T-helper 2 cell treated with Interferon-gamma antibody and Interleukin-4, amounts not matched to agents 5 μg/mL and 100 μg/mL, for 36 hours (primary cell): ENCODE results near the gene ATP5F1D.

Experiments
- DNase-seq: peaks from one replicate; pipeline ENCODE4 v3.0.0; 2021; ENCODE audit warnings: low spot score
- H3K27ac Mint-ChIP-seq: one replicate; pipeline ENCODE4 v1.8.0; 2021; ENCODE audit warnings: mild to moderate bottlenecking, mixed read lengths
- H3K27me3 Mint-ChIP-seq: one replicate; pipeline ENCODE4 v1.8.0; 2021; ENCODE audit warnings: low read depth, mixed read lengths
- H3K36me3 Mint-ChIP-seq: one replicate; pipeline ENCODE4 v1.8.0; 2021; ENCODE audit warnings: low read depth, mixed read lengths
- H3K4me1 Mint-ChIP-seq: one replicate; pipeline ENCODE4 v1.8.0; 2021; ENCODE audit warnings: low read depth, mixed read lengths
- H3K4me3 Mint-ChIP-seq: one replicate; pipeline ENCODE4 v1.8.0; 2022; ENCODE audit warnings: mild to moderate bottlenecking, moderate library complexity, mixed read lengths
- H3K9me3 Mint-ChIP-seq: one replicate; pipeline ENCODE4 v1.8.0; 2021; ENCODE audit warnings: mixed read lengths

Gene ATP5F1D

GRCh38 chr19:1276628-1277022, 35.1 kb downstream of the ATP5F1D start:
- H3K27ac Mint-ChIP-seq: peak overlapping the region; percentile 93
- peaks cover 48% of the 10 kb centered on the region for H3K36me3 Mint-ChIP-seq
- H3K4me3 Mint-ChIP-seq: peak overlapping the region; percentile 88
- no peaks in the 10 kb centered on the region for H3K9me3 Mint-ChIP-seq
- peaks cover 17% of the 10 kb centered on the region for H3K4me1 Mint-ChIP-seq
- no peak for DNase-seq
- H3K27me3 Mint-ChIP-seq: peaks cover under 1% of the 10 kb centered on the region

GRCh38 chr19:1277061-1277460, 35.5 kb downstream of the ATP5F1D start:
- Mint-ChIP-seq H3K27ac (peak overlapping the region; percentile 93), H3K27me3 (peaks cover 2% of the 10 kb centered on the region), H3K4me3 (peak overlapping the region; percentile 88), H3K9me3 (no peaks in the 10 kb centered on the region), H3K36me3 (peaks cover 44% of the 10 kb centered on the region), H3K4me1 (peaks cover 18% of the 10 kb centered on the region)
- DNase-seq: no peak

- H3K36me3 Mint-ChIP-seq: peaks cover 35% of the 10 kb centered on the region
- no peak for DNase-seq
- peaks cover 13% of the 10 kb centered on the region for H3K4me1 Mint-ChIP-seq
- H3K9me3 Mint-ChIP-seq: no peaks in the 10 kb centered on the region
- no peak overlapping the region for H3K27ac Mint-ChIP-seq
- peak overlapping the region; percentile 29 for H3K4me3 Mint-ChIP-seq
- H3K27me3 Mint-ChIP-seq: peaks cover 2% of the 10 kb centered on the region
Measured at GRCh38 chr19:1278074-1278473, 36.5 kb downstream of the ATP5F1D start.

- Mint-ChIP-seq H3K9me3 (no peaks in the 10 kb centered on the region), H3K36me3 (peaks cover 28% of the 10 kb centered on the region), H3K27ac (no peak overlapping the region), H3K4me3 (no peak overlapping the region), H3K27me3 (peaks cover 3% of the 10 kb centered on the region), H3K4me1 (peaks cover 9% of the 10 kb centered on the region)
- DNase-seq: no peak
Measured at GRCh38 chr19:1278713-1279660, 37.4 kb downstream of the ATP5F1D start.

GRCh38 chr19:1279782-1280341, 38.3 kb downstream of the ATP5F1D start:
- H3K36me3 Mint-ChIP-seq: peaks cover 22% of the 10 kb centered on the region
- peaks cover 11% of the 10 kb centered on the region for H3K27me3 Mint-ChIP-seq
- H3K4me1 Mint-ChIP-seq: peaks cover 9% of the 10 kb centered on the region
- H3K27ac Mint-ChIP-seq: peak overlapping the region; percentile 57
- H3K9me3 Mint-ChIP-seq: no peaks in the 10 kb centered on the region
- peak overlapping the region; percentile 48 for H3K4me3 Mint-ChIP-seq
- peak; percentile 73 for DNase-seq

- peaks cover 17% of the 10 kb centered on the region for H3K27me3 Mint-ChIP-seq
- H3K9me3 Mint-ChIP-seq: no peaks in the 10 kb centered on the region
- no peak overlapping the region for H3K27ac Mint-ChIP-seq
- peaks cover 22% of the 10 kb centered on the region for H3K36me3 Mint-ChIP-seq
- no peak overlapping the region for H3K4me3 Mint-ChIP-seq
- no peak for DNase-seq
- H3K4me1 Mint-ChIP-seq: peaks cover 9% of the 10 kb centered on the region
Measured at GRCh38 chr19:1280636-1281568, 39.4 kb downstream of the ATP5F1D start.

GRCh38 chr19:1281569-1282287, 40.2 kb downstream of the ATP5F1D start:
- Mint-ChIP-seq H3K36me3 (peaks cover 20% of the 10 kb centered on the region), H3K4me3 (no peak overlapping the region), H3K27me3 (peaks cover 21% of the 10 kb centered on the region), H3K27ac (peak overlapping the region; percentile 36), H3K4me1 (peaks cover 6% of the 10 kb centered on the region), H3K9me3 (no peaks in the 10 kb centered on the region)
- DNase-seq: no peak

GRCh38 chr19:1282588-1283206, 41.1 kb downstream of the ATP5F1D start:
- Mint-ChIP-seq H3K4me3 (no peak overlapping the region), H3K27ac (no peak overlapping the region), H3K36me3 (peaks cover 16% of the 10 kb centered on the region)

GRCh38 chr19:1283207-1283916, 41.8 kb downstream of the ATP5F1D start:
- no peak overlapping the region for H3K27ac Mint-ChIP-seq
- H3K4me3 Mint-ChIP-seq: no peak overlapping the region
- H3K36me3 Mint-ChIP-seq: peaks cover 11% of the 10 kb centered on the region
- peaks cover 4% of the 10 kb centered on the region for H3K4me1 Mint-ChIP-seq
- H3K9me3 Mint-ChIP-seq: no peaks in the 10 kb centered on the region
- no peak for DNase-seq
- H3K27me3 Mint-ChIP-seq: peaks cover 23% of the 10 kb centered on the region

More at GRCh38 chr19:1282588-1283206, 41.1 kb downstream of the ATP5F1D start:
- H3K4me1 Mint-ChIP-seq: peaks cover 4% of the 10 kb centered on the region
- no peak for DNase-seq
- peaks cover 21% of the 10 kb centered on the region for H3K27me3 Mint-ChIP-seq
- no peaks in the 10 kb centered on the region for H3K9me3 Mint-ChIP-seq

GRCh38 chr19:1283917-1284292, 42.4 kb downstream of the ATP5F1D start:
- H3K27me3 Mint-ChIP-seq: peaks cover 23% of the 10 kb centered on the region
- H3K36me3 Mint-ChIP-seq: peaks cover 11% of the 10 kb centered on the region
- H3K27ac Mint-ChIP-seq: no peak overlapping the region
- no peak overlapping the region for H3K4me3 Mint-ChIP-seq
- H3K4me1 Mint-ChIP-seq: peaks cover 4% of the 10 kb centered on the region
- DNase-seq: no peak
- H3K9me3 Mint-ChIP-seq: no peaks in the 10 kb centered on the region

GRCh38 chr19:1284293-1284978, 42.9 kb downstream of the ATP5F1D start:
- peak overlapping the region; percentile 6 for H3K27ac Mint-ChIP-seq
- H3K9me3 Mint-ChIP-seq: no peaks in the 10 kb centered on the region
- DNase-seq: no peak
- peaks cover 9% of the 10 kb centered on the region for H3K36me3 Mint-ChIP-seq
- peaks cover 23% of the 10 kb centered on the region for H3K27me3 Mint-ChIP-seq
- H3K4me3 Mint-ChIP-seq: peak overlapping the region; percentile 6
- H3K4me1 Mint-ChIP-seq: peaks cover 4% of the 10 kb centered on the region
